GM19372 (cell line): ENCODE data around the gene RPS6KA1.

Experiments used
- ATAC-seq: cut with Tn5 transposase; IDR thresholded peaks from one replicate; pipeline ENCODE4 v1.9.1; 2021; ENCODE audit warnings: mild to moderate bottlenecking, low read depth, moderate library complexity; ENCODE audit not compliant: unreplicated experiment

Gene RPS6KA1

GRCh38 chr1:26530895-26531598, 1.5 kb downstream of the RPS6KA1 start:
- no peak for ATAC-seq

- ATAC-seq = no peak
Observed at GRCh38 chr1:26531651-26532131, 2.1 kb downstream of the RPS6KA1 start.

GRCh38 chr1:26533951-26534509, 4.5 kb downstream of the RPS6KA1 start:
- no peak for ATAC-seq

GRCh38 chr1:26535201-26535600, 5.6 kb downstream of the RPS6KA1 start:
- ATAC-seq = no peak

GRCh38 chr1:26536081-26536480, 6.5 kb downstream of the RPS6KA1 start:
- no peak for ATAC-seq

GRCh38 chr1:26536521-26536920, 7.0 kb downstream of the RPS6KA1 start:
- no peak for ATAC-seq

GRCh38 chr1:26537951-26538352, 8.4 kb downstream of the RPS6KA1 start:
- no peak for ATAC-seq

GRCh38 chr1:26538480-26539412, 9.2 kb downstream of the RPS6KA1 start:
- no peak for ATAC-seq

- no peak for ATAC-seq
Observed at GRCh38 chr1:26539722-26540121, 10.2 kb downstream of the RPS6KA1 start.

- no peak for ATAC-seq
Observed at GRCh38 chr1:26540351-26540750, 10.8 kb downstream of the RPS6KA1 start.

- ATAC-seq = no peak
Observed at GRCh38 chr1:26541431-26541815, 11.9 kb downstream of the RPS6KA1 start.

GRCh38 chr1:26541816-26542711, 12.5 kb downstream of the RPS6KA1 start:
- peak; percentile 56 for ATAC-seq

GRCh38 chr1:26542771-26543451, 13.3 kb downstream of the RPS6KA1 start:
- no peak for ATAC-seq

GRCh38 chr1:26543462-26543861, 13.9 kb downstream of the RPS6KA1 start:
- no peak for ATAC-seq

GRCh38 chr1:26544126-26544525, 14.6 kb downstream of the RPS6KA1 start:
- ATAC-seq = no peak

- ATAC-seq = no peak
Observed at GRCh38 chr1:26545969-26546323, 16.4 kb downstream of the RPS6KA1 start.

- ATAC-seq = no peak
Observed at GRCh38 chr1:26546375-26546774, 16.8 kb downstream of the RPS6KA1 start.

GRCh38 chr1:26546819-26547218, 17.3 kb downstream of the RPS6KA1 start:
- no peak for ATAC-seq

- no peak for ATAC-seq
Observed at GRCh38 chr1:26548841-26549240, 19.3 kb downstream of the RPS6KA1 start.

GRCh38 chr1:26550946-26551345, 21.4 kb downstream of the RPS6KA1 start:
- ATAC-seq = no peak
